H1 (cell line): ENCODE data around the gene PEPD. TPM values are rescaled to one million over a fixed set of nuclear protein-coding genes. Genes with fewer than 3 reads are reported as not detected.

Experiments
- CTCF ChIA-PET: fragments of 300-600 bp; sonication (Branson Sonifier 250); formaldehyde crosslinking; loops from one replicate; lab custom pipeline; 2021; ENCODE audit not compliant: partially characterized antibody; lab: Charles Lee
- POLR2A ChIA-PET: fragments of 300-600 bp; sonication (Branson Sonifier 250); formaldehyde crosslinking; loops from one replicate; lab custom pipeline; 2021; ENCODE audit warnings: inconsistent platforms; ENCODE audit not compliant: partially characterized antibody; lab: Charles Lee
- DNase-seq, 2 experiments: peaks; one replicate each; pipeline versions ENCODE4 v3.0.0 to v3.0.0-alpha.2; 2010 to 2022; ENCODE audit warnings: low spot score in 2 of 2, low read depth in 1 of 2, mixed read lengths in 1 of 2
- FAIRE-seq: peaks from 2 replicates; lab custom pipeline; 2011; peaks lifted over from hg19 to GRCh38; lab: Jason Lieb, UNC
- H2AFZ ChIP-seq: 2 replicates; pipeline ENCODE4 v1.8.1; 2012; ENCODE audit warnings: low read length, inconsistent platforms
- H2AK5ac ChIP-seq: 2 replicates; pipeline ENCODE4 v1.6.1; 2013; ENCODE audit warnings: low read depth, low read length
- H2BK120ac ChIP-seq: replicated peaks from 2 replicates; pipeline ENCODE3; 2013; ENCODE audit warnings: low read depth, low read length, inconsistent platforms
- H2BK12ac ChIP-seq: 2 replicates; pipeline ENCODE4 v1.6.1; 2013; ENCODE audit warnings: low read depth, low read length
- H2BK15ac ChIP-seq: 2 replicates; pipeline ENCODE4 v1.6.1; 2013; ENCODE audit warnings: low read length
- H2BK20ac ChIP-seq: 2 replicates; pipeline ENCODE4 v1.6.1; 2013; ENCODE audit warnings: low read length
- H2BK5ac ChIP-seq: 2 replicates; pipeline ENCODE4 v1.6.1; 2013; ENCODE audit warnings: low read depth, low read length
- H3K14ac ChIP-seq: 2 replicates; pipeline ENCODE4 v1.6.1; 2013; ENCODE audit warnings: inconsistent platforms; ENCODE audit not compliant: insufficient read length
- H3K18ac ChIP-seq: 2 replicates; pipeline ENCODE4 v1.6.1; 2013; ENCODE audit warnings: low read length; ENCODE audit errors: extremely low read depth
- H3K23ac ChIP-seq: 2 replicates; pipeline ENCODE4 v1.6.1; 2013; ENCODE audit warnings: inconsistent platforms; ENCODE audit not compliant: insufficient read length
- H3K23me2 ChIP-seq: 2 replicates; pipeline ENCODE4 v1.6.1; 2013; ENCODE audit warnings: low read depth, low read length
- H3K27ac ChIP-seq: 2 replicates; pipeline ENCODE4 v1.6.1; 2011; ENCODE audit warnings: low read depth, low read length, inconsistent platforms
- H3K27me3 ChIP-seq, 4 experiments: replicated peaks in 1 of 4; 1 replicate in 1 of 4; 2 replicates in 3 of 4; pipeline versions ENCODE4 v1.6.1 to v1.8.1; 2011 to 2013; ENCODE audit warnings: low read length in 3 of 4, mild to moderate bottlenecking in 3 of 4, inconsistent platforms in 2 of 4, mixed read lengths in 2 of 4, moderate library complexity in 1 of 4; ENCODE audit not compliant: control insufficient read depth in 3 of 4, insufficient read depth in 3 of 4; ENCODE audit errors: extremely low read depth in 1 of 4
- H3K36me3 ChIP-seq, 4 experiments: 2 replicates each; pipeline versions ENCODE4 v1.6.1 to v1.8.1; 2011 to 2013; ENCODE audit warnings: mild to moderate bottlenecking in 4 of 4, low read length in 3 of 4, moderate library complexity in 2 of 4, control low read depth in 1 of 4, inconsistent platforms in 1 of 4; ENCODE audit not compliant: insufficient read depth in 4 of 4, control insufficient read depth in 2 of 4
- H3K4ac ChIP-seq: replicated peaks from 2 replicates; pipeline ENCODE3; 2013; ENCODE audit warnings: low read length, low read depth, mixed read lengths, inconsistent platforms; ENCODE audit not compliant: insufficient read length
- H3K4me1 ChIP-seq, 4 experiments: replicated peaks in 1 of 4; 1 replicate in 1 of 4; 2 replicates in 3 of 4; pipeline versions ENCODE4 v1.6.1 to v1.8.1; 2011 to 2013; ENCODE audit warnings: low read length in 3 of 4, inconsistent platforms in 2 of 4, mixed read lengths in 1 of 4; ENCODE audit not compliant: insufficient read depth in 4 of 4, control insufficient read depth in 3 of 4
- H3K4me2 ChIP-seq, 2 experiments: 2 replicates each; pipeline versions ENCODE4 v1.6.1 to v1.8.1; 2011 to 2013; ENCODE audit warnings: low read depth in 2 of 2, low read length in 2 of 2, control low read depth in 1 of 2, inconsistent platforms in 1 of 2, mild to moderate bottlenecking in 1 of 2; ENCODE audit not compliant: insufficient read depth in 1 of 2
- H3K4me3 ChIP-seq, 4 experiments: fragments of 200-600, 300-600 bp in 1 of 4; sonication (generic), shearing (Covaris generic), sonication (Bioruptor Twin) in 1 of 4; 2 replicates each; pipeline versions ENCODE4 v1.5.1 to v1.8.1; 2011 to 2016; ENCODE audit warnings: low read length in 4 of 4, low read depth in 3 of 4, control low read depth in 2 of 4, inconsistent platforms in 2 of 4, mild to moderate bottlenecking in 2 of 4, mixed read lengths in 1 of 4, moderate library complexity in 1 of 4; ENCODE audit not compliant: insufficient read depth in 2 of 4; ENCODE audit errors: extremely low read depth in 1 of 4
- H3K56ac ChIP-seq: replicated peaks from 2 replicates; pipeline ENCODE3; 2013; ENCODE audit warnings: low read depth, mild to moderate bottlenecking, mixed read lengths, low read length, inconsistent platforms; ENCODE audit not compliant: insufficient read length
- H3K79me1 ChIP-seq: 2 replicates; pipeline ENCODE4 v1.6.1; 2013; ENCODE audit warnings: low read depth, low read length, control low read depth
- H3K79me2 ChIP-seq, 2 experiments: 2 replicates each; pipeline versions ENCODE4 v1.6.1 to v1.8.1; 2012 to 2013; ENCODE audit warnings: low read length in 2 of 2, mild to moderate bottlenecking in 2 of 2, inconsistent platforms in 1 of 2; ENCODE audit not compliant: insufficient read depth in 2 of 2, control insufficient read depth in 1 of 2
- H3K9ac ChIP-seq, 4 experiments: replicated peaks in 1 of 4; 1 replicate in 1 of 4; 2 replicates in 3 of 4; pipeline versions ENCODE4 v1.6.1 to v1.8.1; 2011 to 2013; ENCODE audit warnings: low read depth in 3 of 4, low read length in 3 of 4, control low read depth in 2 of 4, mild to moderate bottlenecking in 2 of 4, moderate library complexity in 2 of 4, inconsistent platforms in 1 of 4; ENCODE audit errors: extremely low read depth in 1 of 4
- H3K9me3 ChIP-seq, 2 experiments: 2 replicates each; pipeline versions ENCODE4 v1.6.1 to v1.8.1; 2012 to 2013; ENCODE audit warnings: mild to moderate bottlenecking in 2 of 2, moderate library complexity in 2 of 2, control low read depth in 1 of 2, inconsistent platforms in 1 of 2, low read depth in 1 of 2, low read length in 1 of 2, mixed read lengths in 1 of 2; ENCODE audit not compliant: insufficient read depth in 2 of 2
- H4K20me1 ChIP-seq, 2 experiments: replicated peaks in 1 of 2; 2 replicates each; pipeline versions ENCODE3 to v1.8.1; 2011 to 2013; ENCODE audit warnings: inconsistent platforms in 2 of 2, low read length in 2 of 2, mild to moderate bottlenecking in 1 of 2; ENCODE audit not compliant: insufficient read depth in 2 of 2, control insufficient read depth in 1 of 2
- H4K5ac ChIP-seq: 2 replicates; pipeline ENCODE4 v1.6.1; 2013; ENCODE audit warnings: low read length, low read depth, mixed read lengths, inconsistent platforms; ENCODE audit not compliant: insufficient read length
- H4K8ac ChIP-seq: 2 replicates; pipeline ENCODE4 v1.8.0; 2013; ENCODE audit warnings: mild to moderate bottlenecking, moderate library complexity, low read length, inconsistent platforms; ENCODE audit not compliant: insufficient read depth; ENCODE audit errors: extremely low read depth
- H4K91ac ChIP-seq: replicated peaks from 2 replicates; pipeline ENCODE3; 2013; ENCODE audit warnings: low read length, mixed read lengths, inconsistent platforms; ENCODE audit not compliant: insufficient read length
- CEBPB ChIP-seq: IDR thresholded peaks from 2 replicates; pipeline ENCODE4 v1.6.1; 2012; ENCODE audit warnings: low read depth, low read length
- CHD1 ChIP-seq: IDR thresholded peaks from 2 replicates; pipeline ENCODE4 v1.6.1; 2012; ENCODE audit warnings: low read depth, low read length, improper control_type of control experiment
- HDAC2 ChIP-seq, 2 experiments: fragments of 300-600 bp in 1 of 2; sonication (generic) in 1 of 2; IDR thresholded peaks; 2 replicates each; pipeline ENCODE4 v1.6.1; 2011 to 2012; ENCODE audit warnings: low read depth in 2 of 2, low read length in 2 of 2, mild to moderate bottlenecking in 2 of 2, moderate library complexity in 2 of 2, borderline replicate concordance in 1 of 2, inconsistent platforms in 1 of 2
- NRF1 ChIP-seq: IDR thresholded peaks from 2 replicates; pipeline ENCODE4 v1.6.1; 2011; ENCODE audit warnings: mild to moderate bottlenecking, low read depth, low read length, improper control_type of control experiment
- RBBP5 ChIP-seq: IDR thresholded peaks from 2 replicates; pipeline ENCODE4 v1.7.1; 2012; ENCODE audit warnings: low read depth, mild to moderate bottlenecking, inconsistent platforms, low read length, moderate library complexity, borderline replicate concordance
- RXRA ChIP-seq: IDR thresholded peaks from 2 replicates; pipeline ENCODE4 v1.6.1; 2011; ENCODE audit warnings: low read depth, mild to moderate bottlenecking, low read length, moderate library complexity; ENCODE audit not compliant: insufficient read depth
- TAF1 ChIP-seq: IDR thresholded peaks from 2 replicates; pipeline ENCODE4 v1.6.1; 2011; ENCODE audit warnings: mild to moderate bottlenecking, low read depth, low read length
- ZNF274 ChIP-seq: IDR thresholded peaks from 2 replicates; pipeline ENCODE4 v1.7.0; 2012; ENCODE audit warnings: low read length, borderline replicate concordance; ENCODE audit errors: extremely low read depth
- WGBS, 2 experiments: shearing (Covaris generic) in 1 of 2; methylation state at CpG; one replicate each; pipeline versions ENCODE4 v1.1.6 to v1.1.7; 2013 to 2015; ENCODE audit warnings: low lambda C conversion rate in 2 of 2, mixed read lengths in 2 of 2, inconsistent platforms in 1 of 2, low coverage in 1 of 2, missing lambda C conversion rate in 1 of 2; ENCODE audit not compliant: insufficient replicate concordance in 2 of 2, insufficient coverage in 1 of 2, insufficient read length in 1 of 2; ENCODE audit errors: extremely low coverage in 1 of 2, missing lambda C conversion rate in 1 of 2; 5-methylcytosine and 5-hydroxymethylcytosine counted together
- polyA plus RNA-seq, 7 experiments: library from polyadenylated mRNA; depleted of rRNA in 3 of 7; stranded (reverse) in 5 of 7; unstranded in 2 of 7; fragments of >200 nt in 5 of 7; fragments of 200-250 nt in 2 of 7; gene quantifications; 1 replicate in 5 of 7; 2 replicates in 1 of 7; 4 replicates in 1 of 7; pipeline versions ENCODE4 v1.2.1 to v1.2.3, GENCODE V29; 2011 to 2013; ENCODE audit warnings: missing spikeins in 2 of 7, mixed read lengths in 2 of 7
- total RNA-seq: library from RNA; stranded (reverse); fragmentation: NEBNext Ultra II Directional; extraction: Animal tissue kit (Norgen Biotek cat#: 25700); gene quantifications from 2 replicates; pipeline ENCODE4 v1.2.1, GENCODE V29; 2021

The PEPD gene
- total and polyA plus RNA-seq, 2 of the 8 experiments (the other 6 are each of a cell fraction or from before 2014, with no cell fraction given) = 84.1 to 178 TPM

- no peak for DNase-seq
- H3K4me1 ChIP-seq = peaks cover 0 to 4% (median 2%) of the 10 kb centered on the region in 4 experiments; a peak in 2 of 7 replicates
- CTCF ChIA-PET = interaction anchor here (0.7 to 4.2 kb wide), 18 partner anchors 10 to 346 kb away, joined by 3 to 29 read pairs (median 4); no protein-coding TSS in a partner anchor
Observed at GRCh38 chr19:33432015-33432414, 89.6 kb downstream of the PEPD start.

More at GRCh38 chr19:33432015-33432414, 89.6 kb downstream of the PEPD start:
- no peak overlapping the region for H4K5ac ChIP-seq
- H2AK5ac ChIP-seq = no peak overlapping the region
- H3K36me3 ChIP-seq = no peaks in the 10 kb centered on the region
- no peak overlapping the region for H2BK5ac ChIP-seq
- H3K56ac ChIP-seq = no peak overlapping the region
- no peak overlapping the region for H2BK15ac ChIP-seq
- peaks cover 0 to 8% of the 10 kb centered on the region in 2 experiments for H4K20me1 ChIP-seq
- H3K23ac ChIP-seq = no peak overlapping the region
- H3K9me3 ChIP-seq = no peaks in the 10 kb centered on the region
- H3K27ac ChIP-seq = no peak overlapping the region
- no peak overlapping the region for H3K18ac ChIP-seq
- H2BK20ac ChIP-seq = no peak overlapping the region
- H3K23me2 ChIP-seq = no peaks in the 10 kb centered on the region
- no peak overlapping the region for H4K8ac ChIP-seq
- no peak overlapping the region for H3K4me2 ChIP-seq
- no peak overlapping the region for H2BK120ac ChIP-seq
- H3K79me1 ChIP-seq = no peaks in the 10 kb centered on the region
- POLR2A ChIA-PET = no interaction called here
- no peak overlapping the region for H3K9ac ChIP-seq
- WGBS, 2 experiments = 72% methylated on average over 4 of the region's 5 CpGs; no CpG with 5 or more reads in 1 of the 2 experiments
- H4K91ac ChIP-seq = no peak overlapping the region
- H3K14ac ChIP-seq = no peak overlapping the region
- H2BK12ac ChIP-seq = no peak overlapping the region
- H2AFZ ChIP-seq = no peak overlapping the region
- H3K79me2 ChIP-seq = no peaks in the 10 kb centered on the region
- H3K4ac ChIP-seq = no peak overlapping the region
- no peak for FAIRE-seq
- no peak overlapping the region for H3K4me3 ChIP-seq
- no peaks in the 10 kb centered on the region for H3K27me3 ChIP-seq
- TF ChIP-seq CHD1 (no peak), TAF1 (no peak), RBBP5 (no peak), ZNF274 (no peak), RXRA (no peak), HDAC2 (IDR thresholded peaks at IDR 0.05; ENCODE audit: borderline replicate concordance in 1 of 2, low read depth in 2 of 2, low read length in 2 of 2) (no peak), CEBPB (no peak), NRF1 (no peak)
